DND-41 (cell line): ENCODE measurements around the gene RELCH.

Experiments used
- CTCF ChIP-seq: IDR thresholded peaks from 2 replicates; pipeline ENCODE4 v1.5.1; 2012; ENCODE audit warnings: borderline replicate concordance, low read length, moderate library complexity, mild to moderate bottlenecking; ENCODE audit not compliant: poor library complexity, severe bottlenecking; ENCODE audit errors: extremely low read depth
- EZH2 ChIP-seq: IDR thresholded peaks from 3 replicates; pipeline ENCODE4 v1.6.1; 2012; ENCODE audit warnings: borderline replicate concordance, low read depth, mild to moderate bottlenecking, moderate library complexity, low read length, inconsistent platforms; ENCODE audit not compliant: severe bottlenecking

GRCh38 chr18:62170857-62171256 is 16.2 kb upstream of the RELCH start:
- TF ChIP-seq CTCF, result no peak
- TF ChIP-seq EZH2, result no peak
